Muscle of arm (tissue), 12 donors: ENCODE data around the gene TPCN2. TPM values are rescaled to one million over a fixed set of nuclear protein-coding genes. Genes with fewer than 3 reads are reported as not detected.
A peak's percentile ranks its signal among the peaks of the same experiment; 100 is the strongest.
"Not testable (repeated sequence)": the region's sequence is repeated elsewhere in the genome, so short reads cannot be mapped to it uniquely, and the experiment has no call there.

Source experiments
- DNase-seq: peaks from one replicate; pipeline ENCODE4 v3.0.0-alpha.2; 2013
- polyA plus RNA-seq, 12 donors: library from polyadenylated mRNA; unstranded; fragments of 120-200 nt; gene quantifications; one replicate each; pipeline ENCODE4 v1.2.1, GENCODE V29; 2013; ENCODE audit not compliant: insufficient read length in 12 of 12

The TPCN2 gene
- polyA plus RNA-seq, 12 donors = 6.2 to 11.7 (median 8.8) TPM; not detected in 1

GRCh38 chr11:69144316-69145049, 95.8 kb downstream of the TPCN2 start:
- DNase-seq = no peak

GRCh38 chr11:69145050-69145380, 96.3 kb downstream of the TPCN2 start:
- no peak for DNase-seq

DNA sequence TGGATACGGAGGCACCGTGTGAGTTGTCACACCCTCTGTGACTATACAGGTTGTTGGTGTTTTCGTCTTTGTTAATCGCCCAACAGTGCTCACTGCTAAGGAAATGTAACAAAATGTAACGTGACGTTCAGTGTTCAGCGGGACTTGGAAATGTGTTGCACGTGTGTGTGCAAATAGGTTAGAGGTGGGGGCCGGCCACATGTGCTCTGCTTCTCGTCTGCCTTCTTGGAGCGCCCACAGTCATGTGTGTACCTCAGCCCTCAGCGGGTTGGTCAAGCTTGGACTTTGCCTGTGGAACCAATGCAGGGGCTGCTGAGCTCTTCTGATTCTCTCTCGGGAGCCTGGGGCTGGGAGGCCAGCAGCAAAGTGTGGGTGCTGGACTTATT, 99.6 kb downstream of the TPCN2 start:
- no peak for DNase-seq

DNA sequence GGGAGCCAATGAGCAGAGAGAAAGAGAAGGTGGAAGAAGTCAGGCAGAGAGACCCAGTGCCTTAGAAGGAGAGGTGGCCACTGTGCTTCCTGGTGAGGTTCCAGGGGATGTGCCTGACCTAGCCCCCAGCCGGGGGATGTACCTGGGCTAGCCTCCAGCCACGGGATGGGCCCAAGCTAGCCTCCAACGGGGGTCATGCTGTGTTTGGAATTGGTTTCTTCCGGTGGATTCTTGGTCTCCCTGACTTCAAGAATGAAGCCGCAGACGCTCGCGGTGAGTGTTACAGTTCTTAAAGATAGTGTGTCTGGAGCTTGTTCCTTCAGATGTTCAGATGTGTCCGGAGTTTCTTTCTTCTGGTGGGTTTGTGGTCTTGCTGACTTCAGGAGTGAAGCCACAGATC, 100.1 kb downstream of the TPCN2 start:
- DNase-seq = no peak

- not testable (repeated sequence) for DNase-seq
Observed at GRCh38 chr11:69149338-69150045, 100.8 kb downstream of the TPCN2 start.

DNA sequence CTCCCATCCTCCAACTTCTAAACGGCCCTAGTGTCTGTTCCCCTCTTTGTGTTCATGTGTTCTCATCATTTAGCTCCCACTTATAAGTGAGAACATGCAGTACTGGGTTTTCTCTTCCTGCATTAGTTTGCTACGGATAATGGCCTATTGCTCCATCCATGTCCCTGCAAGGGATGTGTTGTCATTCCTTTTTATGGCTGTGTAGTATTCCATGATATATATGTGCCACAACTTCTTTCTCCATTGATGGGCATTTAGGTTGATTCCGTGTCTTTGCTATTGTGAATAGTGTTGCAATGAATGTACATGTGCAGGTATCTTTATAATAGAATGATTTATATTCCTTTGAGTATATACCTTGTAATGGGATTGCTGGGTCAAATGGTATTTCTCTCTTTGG, 101.4 kb downstream of the TPCN2 start:
- DNase-seq = no peak

DNA sequence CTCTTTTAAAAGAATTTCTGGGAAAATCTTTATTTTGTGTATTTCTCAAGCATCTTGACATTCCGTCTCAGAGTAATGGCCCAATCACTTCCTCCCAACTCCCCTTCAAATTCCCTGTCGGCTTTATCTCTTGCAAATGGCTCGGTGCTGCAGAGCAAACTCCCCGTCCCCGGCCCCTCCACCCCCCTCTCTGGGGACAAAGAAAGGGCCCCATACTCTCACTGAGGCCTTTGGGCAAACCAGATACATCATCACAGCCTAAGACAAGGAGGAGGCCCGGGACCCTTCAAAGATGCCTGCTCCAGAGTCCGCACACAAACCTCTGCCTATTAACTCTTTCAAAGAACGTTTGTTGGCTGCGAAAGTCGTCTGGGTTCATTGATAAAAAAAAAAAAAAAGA, 103.1 kb downstream of the TPCN2 start:
- DNase-seq = no peak

- no peak for DNase-seq
Observed at GRCh38 chr11:69152733-69153421, 104.1 kb downstream of the TPCN2 start.

- no peak for DNase-seq
Observed at GRCh38 chr11:69153661-69154060, 104.9 kb downstream of the TPCN2 start.

- DNase-seq = no peak
Observed at GRCh38 chr11:69154211-69154913, 105.6 kb downstream of the TPCN2 start.

DNA sequence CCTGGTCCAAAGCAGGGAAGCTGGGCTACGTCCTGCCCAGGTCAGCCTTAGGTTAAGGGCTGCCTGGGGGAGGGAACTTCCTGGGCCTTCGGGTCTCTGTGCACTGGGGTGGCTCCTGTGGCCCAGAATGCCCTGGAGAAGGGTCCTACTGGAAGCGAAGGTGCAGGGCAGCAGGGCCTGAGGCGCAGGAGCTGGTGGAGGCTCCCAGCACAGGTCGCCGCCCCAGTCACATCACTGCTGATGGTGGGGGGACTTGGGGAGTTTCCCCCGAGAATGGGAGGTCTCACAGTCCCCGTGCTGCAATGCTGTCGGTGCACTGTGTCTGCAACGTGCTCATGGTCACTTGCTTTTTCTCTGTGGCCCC, 106.2 kb downstream of the TPCN2 start:
- DNase-seq = no peak

DNA sequence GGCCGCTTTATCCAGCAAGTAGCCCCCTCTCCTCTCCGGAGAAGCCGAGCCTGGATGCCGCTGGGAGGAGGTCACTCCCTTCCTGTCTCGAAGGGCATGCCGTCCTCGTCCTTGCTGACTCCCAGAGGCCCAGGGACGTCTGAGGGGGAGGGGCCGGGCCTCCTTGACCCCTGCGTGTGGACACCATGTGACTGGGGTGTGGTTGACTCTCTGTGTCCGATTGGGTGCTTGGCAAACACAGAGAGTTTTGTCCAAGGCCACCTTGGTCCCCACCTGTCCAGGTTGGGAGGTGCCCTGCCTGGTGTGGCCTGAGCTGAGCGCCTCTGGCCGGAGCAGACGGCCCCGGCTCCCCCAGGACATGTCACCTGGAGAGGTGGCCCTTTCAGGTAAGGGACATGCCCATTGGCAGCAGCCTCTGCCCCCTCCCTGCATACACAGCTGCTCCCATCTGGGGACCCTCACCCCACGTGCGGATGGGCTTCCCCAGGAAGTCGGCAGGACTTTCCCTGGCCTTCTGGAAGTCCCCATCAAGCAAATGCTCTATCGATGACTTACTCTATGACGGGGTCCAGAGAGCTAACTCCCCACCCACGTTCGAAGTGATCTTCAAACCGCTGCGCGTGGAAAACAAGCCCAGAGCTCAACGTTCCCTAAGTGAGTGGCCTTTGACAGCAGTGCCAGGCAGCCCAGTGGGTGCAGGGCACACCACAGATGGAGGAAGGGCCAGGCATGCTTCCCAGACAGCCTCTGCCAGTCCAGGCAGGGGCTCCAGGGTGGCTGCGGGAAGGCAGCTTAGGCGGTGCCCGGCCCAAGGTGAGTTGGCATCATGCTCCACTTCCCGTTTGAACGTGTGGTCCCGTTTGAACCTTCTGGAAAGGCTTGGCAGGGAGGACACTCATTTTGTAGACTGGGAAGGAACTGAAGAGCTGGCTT, 106.8 kb downstream of the TPCN2 start, which contains the start of gene SMIM38:
Gene SMIM38 (plus strand): TSS at position 634 of the 933 bp plus-strand sequence. CDS start 1,912 bp downstream, outside the sequence.
- DNase-seq = no peak

GRCh38 chr11:69156235-69156639, 107.5 kb downstream of the TPCN2 start:
- DNase-seq = peak; percentile 41

GRCh38 chr11:69156673-69157155, 108.0 kb downstream of the TPCN2 start:
- DNase-seq = no peak

DNA sequence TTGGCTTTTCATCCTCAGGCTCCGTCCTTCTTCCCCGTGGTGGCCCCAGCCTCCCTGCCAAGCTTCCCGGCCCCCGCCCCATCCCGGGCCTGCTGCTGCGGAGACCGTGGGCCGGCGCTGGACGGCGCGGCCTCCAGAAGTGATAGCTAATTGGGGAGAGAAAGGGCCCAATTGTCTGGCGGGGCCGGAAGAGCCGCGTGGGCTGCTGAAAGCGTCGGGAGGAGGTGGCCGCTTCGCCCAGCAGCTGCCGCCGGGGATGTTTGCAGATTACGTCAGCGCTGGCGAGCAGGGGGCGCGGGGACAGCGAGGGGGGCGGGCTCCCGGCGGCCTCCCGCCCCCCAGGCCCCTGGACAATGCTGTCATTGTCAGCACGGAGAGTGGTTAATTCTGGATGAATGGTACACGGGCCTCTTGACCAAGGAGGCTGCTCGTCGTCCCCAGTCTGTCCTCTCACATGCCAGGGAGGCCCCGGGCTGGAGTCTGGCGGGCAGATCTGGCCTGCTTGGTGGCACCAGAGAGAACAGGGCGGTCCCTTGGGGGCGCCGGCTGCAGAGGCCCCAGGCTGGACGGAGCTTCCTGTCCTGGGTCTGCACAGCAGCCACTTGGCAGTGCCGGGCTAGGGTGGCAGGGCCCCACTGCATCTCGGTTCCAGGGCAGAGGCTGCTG, 108.6 kb downstream of the TPCN2 start:
- DNase-seq = peak; percentile 81

GRCh38 chr11:69157822-69158231, 109.1 kb downstream of the TPCN2 start:
- no peak for DNase-seq

DNA sequence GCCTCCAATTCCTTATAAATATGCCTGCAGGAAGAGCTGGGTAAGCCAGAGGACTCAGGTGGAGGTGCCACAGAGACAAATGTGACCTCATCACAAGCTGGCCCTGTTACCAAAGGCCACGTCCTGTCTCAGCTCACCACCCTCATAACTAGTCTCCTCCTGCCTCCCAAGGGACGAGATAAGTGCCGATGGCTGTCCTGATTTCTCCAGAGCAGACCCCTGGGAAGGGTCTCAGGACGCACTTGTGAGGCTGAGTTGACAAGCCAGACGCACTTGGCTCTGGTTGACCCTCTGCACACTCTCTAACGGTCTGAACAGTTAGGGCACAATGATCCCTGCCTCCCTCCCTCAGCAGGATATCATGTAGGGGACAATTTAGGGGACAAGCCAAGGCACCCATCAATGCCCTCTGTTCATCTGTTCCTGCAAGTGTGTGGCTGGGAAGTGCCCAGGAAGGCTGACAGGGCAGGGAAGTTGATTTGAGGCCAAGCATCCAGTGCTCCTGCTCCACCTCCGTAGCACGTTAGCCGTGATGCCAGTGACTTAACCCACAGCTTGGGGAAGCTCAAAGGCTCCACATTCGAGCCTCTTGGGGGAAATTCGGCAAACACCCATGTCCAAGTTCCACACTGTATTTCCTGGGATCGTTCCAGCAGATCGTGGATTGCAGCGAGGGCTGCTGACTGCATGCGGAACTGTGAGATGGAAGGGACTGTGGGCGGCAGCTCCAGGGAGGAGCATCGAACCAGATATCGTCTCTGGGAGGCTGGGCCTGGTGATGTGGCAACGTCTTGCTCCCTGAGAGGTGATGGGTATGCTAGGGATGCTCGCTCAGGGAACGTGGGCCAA, 109.8 kb downstream of the TPCN2 start:
- DNase-seq = no peak

GRCh38 chr11:69159150-69159852, 110.6 kb downstream of the TPCN2 start:
- no peak for DNase-seq
